Calu3 (cell line): ENCODE data around the gene ZDHHC22. TPM values are rescaled to one million over a fixed set of nuclear protein-coding genes. Genes with fewer than 3 reads are reported as not detected.

Source experiments
- BruUV-seq: library from RNA; stranded (reverse); fragments of 400-500 nt; replicated peaks from 2 replicates; lab custom pipeline; 2021; lab: Mats Ljungman, UMichigan
- CTCF ChIA-PET: fragments of 300-600 bp; sonication (Branson Sonifier 250); formaldehyde crosslinking; loops from one replicate; lab custom pipeline; 2022; ENCODE audit warnings: antibody characterized with exemption; lab: Charles Lee
- DNase-seq: peaks from one replicate; pipeline ENCODE4 v3.0.0; 2022
- H3K27ac Mint-ChIP-seq: one replicate; pipeline ENCODE4 v1.8.0; 2022; ENCODE audit warnings: mixed read lengths; ENCODE audit not compliant: unreplicated experiment
- H3K27me3 Mint-ChIP-seq: one replicate; pipeline ENCODE4 v1.8.0; 2022; ENCODE audit warnings: mixed read lengths; ENCODE audit not compliant: unreplicated experiment
- H3K36me3 Mint-ChIP-seq: one replicate; pipeline ENCODE4 v1.8.0; 2022; ENCODE audit warnings: mild to moderate bottlenecking, moderate library complexity, mixed read lengths; ENCODE audit not compliant: insufficient read depth, unreplicated experiment
- H3K4me1 Mint-ChIP-seq: one replicate; pipeline ENCODE4 v1.8.0; 2022; ENCODE audit warnings: mild to moderate bottlenecking, low read depth, mixed read lengths; ENCODE audit not compliant: unreplicated experiment
- H3K4me3 Mint-ChIP-seq: one replicate; pipeline ENCODE4 v1.8.0; 2022; ENCODE audit warnings: mild to moderate bottlenecking, low read depth, moderate library complexity, mixed read lengths; ENCODE audit not compliant: unreplicated experiment
- H3K9me3 Mint-ChIP-seq: one replicate; pipeline ENCODE4 v1.8.0; 2022; ENCODE audit warnings: low read depth, mixed read lengths; ENCODE audit not compliant: unreplicated experiment
- intact Hi-C: fragments of 100-400 bp; cut with micrococcal nuclease; formaldehyde crosslinking; loops from one replicate; pipeline ENCODE4 v1.10.0; 2022; ENCODE audit not compliant: unreplicated experiment
- total RNA-seq: library from RNA; stranded (reverse); gene quantifications from 2 replicates; pipeline ENCODE4 v1.2.3, GENCODE V29; 2022
- TF ChIP-seq, protein P1 (sequence below): fragments of 200-600 bp; IDR thresholded peaks from one replicate; pipeline ENCODE4 v1.8.0; 2022; ENCODE audit warnings: antibody characterized with exemption; ENCODE audit not compliant: unreplicated experiment

ZDHHC22 gene
- total RNA-seq, 1 experiment from 2014 or later: not detected

DNA sequence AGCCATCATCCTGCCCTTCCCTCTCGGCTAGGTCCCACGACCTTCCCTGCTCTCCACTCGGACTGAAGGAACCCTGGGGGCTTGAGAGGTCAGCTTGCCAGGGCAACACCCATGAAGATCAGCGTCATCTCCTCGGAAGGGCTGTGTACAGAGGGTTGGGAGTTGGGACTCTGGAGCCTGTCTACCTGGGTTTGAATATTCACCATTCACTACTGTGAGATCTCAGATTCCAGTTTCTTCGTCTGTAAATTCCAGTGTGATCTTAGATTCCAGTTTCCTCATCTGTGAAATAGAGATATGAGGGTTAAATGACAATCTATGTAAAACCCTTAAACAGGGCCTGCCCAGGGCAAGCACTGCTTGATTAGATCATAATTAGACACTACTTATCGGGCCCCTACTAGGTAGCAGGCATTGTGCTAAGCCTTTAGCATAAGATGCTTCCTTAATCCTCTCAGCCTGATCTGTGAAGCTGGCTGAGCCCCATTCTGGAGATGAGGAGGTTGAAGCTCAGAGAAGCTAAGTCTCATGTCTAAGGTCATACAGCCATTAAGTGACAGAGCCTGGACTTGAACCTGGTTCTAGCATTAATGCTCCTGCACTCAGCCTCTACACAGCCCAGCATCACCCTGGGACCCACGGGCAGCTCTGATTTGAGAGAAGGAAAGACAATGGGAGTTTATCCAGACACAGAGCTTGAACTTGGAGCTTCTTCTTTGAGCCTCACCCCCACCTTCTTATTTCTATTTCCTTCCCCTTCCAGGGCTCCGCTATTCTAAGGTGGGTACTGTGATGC is 612 bp upstream of the ZDHHC22 start:
- H3K27me3 Mint-ChIP-seq: peaks cover 96% of the 10 kb centered on the region

DNA sequence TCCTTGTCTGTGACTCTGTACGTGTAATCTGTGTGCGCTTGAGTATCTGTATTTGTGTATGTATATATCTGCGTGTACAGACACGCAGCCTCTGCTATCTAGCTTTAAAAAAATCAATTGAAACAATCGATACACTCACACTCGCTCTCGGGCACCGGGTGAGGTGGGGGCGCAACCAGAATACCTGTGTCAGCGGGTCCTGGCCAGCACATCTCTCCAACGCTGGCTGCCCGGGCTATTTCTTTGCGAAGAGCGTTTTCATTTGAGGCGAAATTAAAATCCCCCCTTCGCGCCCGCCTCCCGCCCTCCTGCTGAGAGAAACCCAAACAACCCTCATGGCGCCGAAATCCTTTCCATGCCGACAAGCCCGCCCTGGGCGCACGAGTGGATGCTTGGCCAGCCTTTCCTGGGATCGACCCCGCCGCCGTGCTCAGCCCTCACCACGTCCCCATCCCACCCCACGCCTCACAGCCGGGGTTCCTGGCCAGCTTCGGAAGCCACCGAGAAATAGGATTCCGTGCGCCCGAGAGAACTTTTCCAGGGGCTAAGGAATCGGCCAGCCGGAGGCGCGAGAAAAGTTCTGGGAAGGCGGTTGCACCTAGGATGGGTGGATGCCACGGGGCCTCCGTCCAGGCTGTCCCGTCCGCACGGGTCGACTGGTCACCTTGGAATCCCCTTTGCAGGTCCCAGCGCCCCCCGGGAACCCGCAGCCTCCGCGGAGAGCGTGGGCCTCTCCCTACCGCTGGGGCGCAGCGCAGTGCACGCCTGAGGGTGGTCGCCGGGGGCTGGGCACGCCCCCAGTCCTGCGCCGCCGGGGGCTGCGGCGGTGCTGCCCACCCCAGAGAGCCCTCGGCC is 1.0 kb downstream of the ZDHHC22 start:
- Mint-ChIP-seq H3K9me3 (no peaks in the 10 kb centered on the region), H3K27ac (no peak overlapping the region), H3K27me3 (peaks cover 96% of the 10 kb centered on the region), H3K36me3 (no peaks in the 10 kb centered on the region), H3K4me3 (peak overlapping the region; percentile 64), H3K4me1 (peaks cover 9% of the 10 kb centered on the region)
- TF ChIP-seq, protein P1, sequence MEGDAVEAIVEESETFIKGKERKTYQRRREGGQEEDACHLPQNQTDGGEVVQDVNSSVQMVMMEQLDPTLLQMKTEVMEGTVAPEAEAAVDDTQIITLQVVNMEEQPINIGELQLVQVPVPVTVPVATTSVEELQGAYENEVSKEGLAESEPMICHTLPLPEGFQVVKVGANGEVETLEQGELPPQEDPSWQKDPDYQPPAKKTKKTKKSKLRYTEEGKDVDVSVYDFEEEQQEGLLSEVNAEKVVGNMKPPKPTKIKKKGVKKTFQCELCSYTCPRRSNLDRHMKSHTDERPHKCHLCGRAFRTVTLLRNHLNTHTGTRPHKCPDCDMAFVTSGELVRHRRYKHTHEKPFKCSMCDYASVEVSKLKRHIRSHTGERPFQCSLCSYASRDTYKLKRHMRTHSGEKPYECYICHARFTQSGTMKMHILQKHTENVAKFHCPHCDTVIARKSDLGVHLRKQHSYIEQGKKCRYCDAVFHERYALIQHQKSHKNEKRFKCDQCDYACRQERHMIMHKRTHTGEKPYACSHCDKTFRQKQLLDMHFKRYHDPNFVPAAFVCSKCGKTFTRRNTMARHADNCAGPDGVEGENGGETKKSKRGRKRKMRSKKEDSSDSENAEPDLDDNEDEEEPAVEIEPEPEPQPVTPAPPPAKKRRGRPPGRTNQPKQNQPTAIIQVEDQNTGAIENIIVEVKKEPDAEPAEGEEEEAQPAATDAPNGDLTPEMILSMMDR: no peak
- BruUV-seq: no TSS peak
- CTCF ChIA-PET: interaction anchor here (1.0 to 1.3 kb wide), 4 partner anchors 43 to 175 kb away, joined by 3 read pairs; no protein-coding TSS in a partner anchor
- intact Hi-C loops: no loop called here
- DNase-seq: no peak

More for the DNA sequence above, 612 bp upstream of the ZDHHC22 start:
- TF ChIP-seq, protein P1: no peak
- H3K4me1 Mint-ChIP-seq: peaks cover 9% of the 10 kb centered on the region
- no peaks in the 10 kb centered on the region for H3K9me3 Mint-ChIP-seq
- H3K36me3 Mint-ChIP-seq: no peaks in the 10 kb centered on the region
- BruUV-seq: no TSS peak
- intact Hi-C loops: no loop called here
- no peak for DNase-seq
- CTCF ChIA-PET: interaction anchor here (0.6 to 2.2 kb wide), 4 partner anchors 10 to 71 kb away, joined by 3 to 13 read pairs (median 5); no protein-coding TSS in a partner anchor
- no peak overlapping the region for H3K4me3 Mint-ChIP-seq
- H3K27ac Mint-ChIP-seq: no peak overlapping the region

DNA sequence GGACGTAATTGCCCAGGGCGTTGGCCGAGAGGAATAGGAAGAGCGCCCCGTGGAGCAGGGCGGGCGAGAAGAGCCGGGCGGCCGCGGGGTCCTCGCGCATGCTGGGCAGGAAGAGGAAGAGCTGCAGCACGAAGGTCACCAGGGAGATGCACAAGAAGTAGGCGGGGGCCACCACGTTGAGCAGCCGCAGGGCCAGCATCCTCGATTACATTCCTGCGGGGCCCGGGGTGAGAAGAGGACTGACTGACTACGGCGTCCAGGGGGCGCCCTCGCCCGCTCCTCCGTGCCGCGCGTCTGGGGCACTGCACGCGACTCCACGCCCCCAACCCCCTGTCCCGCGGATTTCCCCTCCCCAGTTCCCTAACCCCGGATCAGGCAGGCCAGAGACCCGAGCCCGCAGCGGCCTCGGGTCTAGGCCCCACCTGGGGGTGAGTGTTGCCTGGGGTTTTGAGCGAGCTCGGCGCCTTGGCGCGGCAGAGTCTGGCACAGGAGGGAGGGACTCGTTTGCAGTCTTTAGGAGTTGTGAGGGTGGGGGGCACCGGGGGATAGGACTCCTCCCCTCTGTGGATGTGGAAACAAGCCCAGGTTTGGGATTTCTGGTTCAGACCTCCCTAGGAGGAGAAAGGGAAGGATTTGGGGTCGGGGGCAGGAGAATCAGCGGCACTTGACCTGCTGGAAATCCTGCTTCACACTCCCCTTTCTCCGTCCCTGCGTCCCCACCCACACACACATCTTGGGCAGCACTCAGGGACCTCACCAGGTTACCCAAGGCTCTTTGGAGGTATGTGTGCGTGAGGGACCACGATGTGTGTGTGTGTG is 1.8 kb downstream of the ZDHHC22 start:
- Mint-ChIP-seq H3K4me3 (peak overlapping the region; percentile 64), H3K4me1 (peaks cover 9% of the 10 kb centered on the region), H3K27ac (no peak overlapping the region), H3K36me3 (no peaks in the 10 kb centered on the region), H3K9me3 (no peaks in the 10 kb centered on the region), H3K27me3 (peaks cover 96% of the 10 kb centered on the region)
- CTCF ChIA-PET: interaction anchor here (0.9 to 1.3 kb wide), 5 partner anchors 16 to 176 kb away, joined by 3 read pairs; no protein-coding TSS in a partner anchor
- TF ChIP-seq, protein P1: peak; percentile 76
- no TSS peak for BruUV-seq
- DNase-seq: peak; percentile 72
- intact Hi-C loops: no loop called here

DNA sequence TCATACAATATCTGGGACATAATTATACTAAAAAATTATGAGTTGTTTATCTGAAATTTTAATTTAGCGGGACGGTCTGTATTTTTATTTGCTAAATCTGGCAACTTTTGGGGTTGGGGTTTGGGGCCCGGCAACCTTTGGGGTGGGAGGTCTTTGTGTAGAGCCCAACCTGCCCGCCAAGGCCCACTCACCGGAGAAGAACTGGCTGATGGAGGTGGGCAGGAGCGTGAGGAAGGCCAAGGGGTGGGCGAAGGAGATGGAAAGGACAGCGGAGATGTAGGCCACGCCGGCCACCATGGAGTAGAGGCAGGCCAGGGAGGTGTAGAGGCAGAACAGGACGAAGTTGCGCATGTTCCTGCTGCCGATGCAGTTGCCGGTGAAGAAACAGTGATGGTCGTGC is 2.6 kb downstream of the ZDHHC22 start:
- Mint-ChIP-seq H3K27me3 (peaks cover 96% of the 10 kb centered on the region), H3K36me3 (no peaks in the 10 kb centered on the region), H3K4me3 (peak overlapping the region; percentile 64), H3K27ac (no peak overlapping the region), H3K9me3 (no peaks in the 10 kb centered on the region), H3K4me1 (peaks cover 11% of the 10 kb centered on the region)
- no TSS peak for BruUV-seq
- TF ChIP-seq, protein P1: no peak
- CTCF ChIA-PET: interaction anchor here (0.9 kb wide), 1 partner anchor 15 kb away, joined by 3 read pairs; no protein-coding TSS in a partner anchor
- intact Hi-C loops: no loop called here
- no peak for DNase-seq
